Body of pancreas (tissue), 4 donors: ENCODE results near the gene TMPRSS5.

Experiments
- CTCF ChIP-seq, 7 experiments: fragments of 450-650 bp in 4 of 7; fragments of 200-600 bp in 3 of 7; sonication (generic) in 3 of 7; IDR thresholded peaks; one replicate each; pipeline ENCODE4 v1.5.1; 2016 to 2019; ENCODE audit warnings: antibody characterized with exemption in 7 of 7
- POLR2A ChIP-seq, 3 donors: fragments of 450-650 bp; IDR thresholded peaks; one replicate each; pipeline ENCODE4 v1.6.1; 2016; ENCODE audit warnings: antibody characterized with exemption in 3 of 3, mild to moderate bottlenecking in 2 of 3

DNA sequence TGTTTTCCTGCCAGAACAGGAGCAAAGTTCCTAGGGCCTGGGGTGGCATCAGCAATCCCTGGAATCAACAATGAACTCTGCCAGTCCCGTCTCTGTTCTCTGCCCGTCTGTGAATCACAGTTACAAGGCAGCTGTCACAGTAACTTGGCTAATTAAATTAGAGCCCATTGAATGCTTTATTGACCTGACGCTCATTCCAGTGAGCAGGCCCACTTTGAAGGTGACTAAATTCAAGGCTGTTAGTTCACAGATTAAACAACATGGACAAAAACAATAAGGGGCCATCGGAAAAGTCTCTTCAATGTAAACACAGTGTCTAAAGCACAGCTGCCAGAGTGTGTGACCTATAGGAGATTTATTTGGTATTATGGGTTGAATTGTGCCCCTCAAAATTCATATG, 17.7 kb upstream of the TMPRSS5 start:
- no peak for TF ChIP-seq CTCF (IDR thresholded peaks at IDR 0.05)
- no peak for TF ChIP-seq POLR2A (IDR thresholded peaks at IDR 0.05)
